ENCODE results near the gene PROCA1.
A peak's percentile ranks its signal among the peaks of the same experiment; 100 is the strongest.

PROCA1 gene

DNA sequence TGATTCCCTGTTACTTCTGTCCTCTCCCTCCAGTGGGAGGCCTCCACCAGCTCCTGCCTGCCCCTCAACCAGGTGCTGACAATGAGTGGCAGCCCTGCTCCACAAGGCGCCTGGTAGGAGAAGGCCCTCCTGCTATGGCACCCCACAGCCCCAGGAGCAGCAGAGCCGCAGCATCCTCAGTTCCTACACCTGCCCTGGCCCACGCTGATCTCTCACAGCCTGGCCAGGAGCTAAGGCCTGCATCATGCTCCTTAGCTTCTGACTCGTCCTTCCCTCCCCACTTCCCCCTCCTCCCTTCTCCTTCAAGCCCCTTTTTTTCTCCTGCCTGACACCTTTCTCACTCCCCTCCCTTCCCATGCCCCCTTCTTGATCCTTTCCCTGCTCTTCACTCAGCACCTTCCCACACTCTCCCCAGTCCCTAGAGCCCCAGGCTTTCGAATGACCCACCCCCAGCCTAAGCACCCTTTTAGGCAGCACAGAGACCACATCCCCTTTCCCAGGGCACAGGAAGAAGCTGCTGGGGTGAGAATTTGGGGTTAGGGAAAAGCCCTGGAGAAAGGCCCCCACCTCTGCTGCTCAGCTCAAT, 6.5 kb downstream of the PROCA1 start:
- H3K27me3 ChIP-seq (ENCODE audit: insufficient read depth, low read depth, severe bottlenecking) = no peaks in the 10 kb centered on the region
- TF ChIP-seq, protein P1, sequence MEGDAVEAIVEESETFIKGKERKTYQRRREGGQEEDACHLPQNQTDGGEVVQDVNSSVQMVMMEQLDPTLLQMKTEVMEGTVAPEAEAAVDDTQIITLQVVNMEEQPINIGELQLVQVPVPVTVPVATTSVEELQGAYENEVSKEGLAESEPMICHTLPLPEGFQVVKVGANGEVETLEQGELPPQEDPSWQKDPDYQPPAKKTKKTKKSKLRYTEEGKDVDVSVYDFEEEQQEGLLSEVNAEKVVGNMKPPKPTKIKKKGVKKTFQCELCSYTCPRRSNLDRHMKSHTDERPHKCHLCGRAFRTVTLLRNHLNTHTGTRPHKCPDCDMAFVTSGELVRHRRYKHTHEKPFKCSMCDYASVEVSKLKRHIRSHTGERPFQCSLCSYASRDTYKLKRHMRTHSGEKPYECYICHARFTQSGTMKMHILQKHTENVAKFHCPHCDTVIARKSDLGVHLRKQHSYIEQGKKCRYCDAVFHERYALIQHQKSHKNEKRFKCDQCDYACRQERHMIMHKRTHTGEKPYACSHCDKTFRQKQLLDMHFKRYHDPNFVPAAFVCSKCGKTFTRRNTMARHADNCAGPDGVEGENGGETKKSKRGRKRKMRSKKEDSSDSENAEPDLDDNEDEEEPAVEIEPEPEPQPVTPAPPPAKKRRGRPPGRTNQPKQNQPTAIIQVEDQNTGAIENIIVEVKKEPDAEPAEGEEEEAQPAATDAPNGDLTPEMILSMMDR (IDR thresholded peaks at IDR 0.05; ENCODE audit: low read depth, low read length) = no peak
- DNase-seq = no peak
- no peak overlapping the region for H3K4me3 ChIP-seq (ENCODE audit: low read depth, low read length)
- H3K36me3 ChIP-seq = peaks cover 68% of the 10 kb centered on the region
- peak overlapping the region; percentile 78 for H3K27ac ChIP-seq
- no peaks in the 10 kb centered on the region for H3K9me3 ChIP-seq (ENCODE audit: severe bottlenecking)

DNA sequence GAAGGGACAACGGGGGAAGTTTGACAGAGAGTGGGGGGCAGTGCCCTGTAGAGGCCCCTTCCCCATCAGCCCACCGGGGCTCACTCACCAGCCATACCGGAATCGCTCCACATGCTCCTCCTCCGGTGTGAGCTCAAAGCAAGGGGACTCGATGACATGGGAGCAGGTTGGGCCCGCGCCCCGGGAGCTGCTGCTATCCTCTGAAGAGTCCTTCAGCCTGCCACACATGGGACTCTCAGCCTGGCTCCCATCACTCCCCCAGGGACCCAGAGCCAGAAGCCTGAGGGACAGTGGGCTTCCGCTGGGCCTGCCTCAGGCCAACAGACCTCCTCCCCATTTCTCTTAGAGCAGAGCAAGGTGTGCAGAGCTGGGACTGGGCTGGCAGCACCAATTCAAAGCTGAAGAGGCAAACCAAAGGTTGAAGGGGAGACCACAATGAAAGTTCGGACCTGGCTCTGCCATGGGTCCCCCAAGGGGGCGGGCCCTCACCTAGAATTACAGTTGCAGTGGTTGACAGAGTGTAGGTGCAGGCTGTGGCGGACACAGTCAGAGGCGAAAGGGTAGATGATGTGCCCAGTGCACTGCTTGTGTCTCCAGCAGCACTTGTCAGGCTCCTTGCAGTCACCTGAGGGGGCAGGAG, 7.3 kb downstream of the PROCA1 start:
- Histone ChIP-seq H3K27me3 (ENCODE audit: insufficient read depth, low read depth, severe bottlenecking) (no peaks in the 10 kb centered on the region), H3K4me3 (ENCODE audit: low read depth, low read length) (no peak overlapping the region), H3K36me3 (peaks cover 76% of the 10 kb centered on the region), H3K27ac (peak overlapping the region; percentile 78), H3K9me3 (ENCODE audit: severe bottlenecking) (no peaks in the 10 kb centered on the region)
- TF ChIP-seq, protein P1 (IDR thresholded peaks at IDR 0.05; ENCODE audit: low read depth, low read length) = no peak
- no peak for DNase-seq

DNA sequence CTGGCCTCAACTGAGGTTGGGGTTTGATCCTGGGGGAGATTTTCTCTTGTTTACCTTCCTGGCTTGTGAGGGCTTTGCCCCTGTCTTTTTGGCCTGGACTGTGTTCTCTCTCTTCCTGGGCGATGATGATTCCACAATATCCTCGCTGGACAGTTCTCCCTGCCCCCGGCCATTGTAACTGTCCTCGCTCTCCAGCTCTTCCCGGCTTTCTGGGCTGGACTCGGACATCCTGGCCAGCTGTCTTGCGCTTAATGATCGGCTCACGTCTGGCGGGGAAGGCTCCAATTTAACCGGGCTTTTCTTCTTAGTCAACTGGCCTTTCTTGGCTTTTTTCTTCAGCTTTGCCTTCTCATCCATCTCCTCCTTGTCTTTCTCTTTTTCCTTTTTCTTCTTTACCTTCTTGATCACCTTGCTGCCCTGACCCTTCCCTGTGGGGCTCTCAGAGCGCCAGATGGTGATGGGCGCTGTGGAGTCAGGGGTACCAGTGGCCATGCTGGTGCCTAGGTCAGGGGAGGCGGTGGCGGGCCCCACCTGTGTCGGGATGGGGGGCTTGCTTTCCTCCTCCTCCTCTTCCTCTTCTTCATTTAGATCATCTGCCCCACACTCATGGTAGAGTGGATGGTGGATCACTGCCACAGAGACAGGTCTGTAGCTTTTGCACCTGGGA, 8.0 kb downstream of the PROCA1 start:
- Histone ChIP-seq H3K27ac (peak overlapping the region; percentile 78), H3K36me3 (peaks cover 83% of the 10 kb centered on the region), H3K27me3 (ENCODE audit: insufficient read depth, low read depth, severe bottlenecking) (no peaks in the 10 kb centered on the region), H3K4me3 (ENCODE audit: low read depth, low read length) (no peak overlapping the region), H3K9me3 (ENCODE audit: severe bottlenecking) (no peaks in the 10 kb centered on the region)
- peak; percentile 59 for DNase-seq
- TF ChIP-seq, protein P1 (IDR thresholded peaks at IDR 0.05; ENCODE audit: low read depth, low read length) = no peak

DNA sequence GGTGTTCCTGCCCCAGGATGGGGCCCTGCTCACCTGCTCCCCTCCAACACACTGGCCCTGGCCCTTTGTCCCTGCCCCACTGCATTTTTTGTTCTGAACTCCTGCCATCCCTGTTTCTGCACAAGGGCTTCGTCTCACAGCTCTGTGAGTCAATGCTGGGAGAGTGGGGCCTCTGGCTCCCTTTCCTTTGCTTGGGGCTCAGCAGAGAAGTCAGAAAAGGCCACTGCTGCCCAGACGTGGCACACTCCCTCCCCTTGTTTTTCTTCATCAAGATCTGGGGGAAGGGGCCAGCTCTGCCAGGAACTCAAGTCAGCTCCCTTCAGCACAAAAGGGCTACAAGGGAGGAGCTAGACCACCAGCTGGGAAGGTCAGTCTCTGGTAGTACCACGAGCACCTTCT, 8.9 kb downstream of the PROCA1 start:
- no peaks in the 10 kb centered on the region for H3K9me3 ChIP-seq (ENCODE audit: severe bottlenecking)
- TF ChIP-seq, protein P1 (IDR thresholded peaks at IDR 0.05; ENCODE audit: low read depth, low read length) = no peak
- no peaks in the 10 kb centered on the region for H3K27me3 ChIP-seq (ENCODE audit: insufficient read depth, low read depth, severe bottlenecking)
- no peak for DNase-seq
- peak overlapping the region; percentile 78 for H3K27ac ChIP-seq
- H3K36me3 ChIP-seq = peaks cover 92% of the 10 kb centered on the region
- no peak overlapping the region for H3K4me3 ChIP-seq (ENCODE audit: low read depth, low read length)

DNA sequence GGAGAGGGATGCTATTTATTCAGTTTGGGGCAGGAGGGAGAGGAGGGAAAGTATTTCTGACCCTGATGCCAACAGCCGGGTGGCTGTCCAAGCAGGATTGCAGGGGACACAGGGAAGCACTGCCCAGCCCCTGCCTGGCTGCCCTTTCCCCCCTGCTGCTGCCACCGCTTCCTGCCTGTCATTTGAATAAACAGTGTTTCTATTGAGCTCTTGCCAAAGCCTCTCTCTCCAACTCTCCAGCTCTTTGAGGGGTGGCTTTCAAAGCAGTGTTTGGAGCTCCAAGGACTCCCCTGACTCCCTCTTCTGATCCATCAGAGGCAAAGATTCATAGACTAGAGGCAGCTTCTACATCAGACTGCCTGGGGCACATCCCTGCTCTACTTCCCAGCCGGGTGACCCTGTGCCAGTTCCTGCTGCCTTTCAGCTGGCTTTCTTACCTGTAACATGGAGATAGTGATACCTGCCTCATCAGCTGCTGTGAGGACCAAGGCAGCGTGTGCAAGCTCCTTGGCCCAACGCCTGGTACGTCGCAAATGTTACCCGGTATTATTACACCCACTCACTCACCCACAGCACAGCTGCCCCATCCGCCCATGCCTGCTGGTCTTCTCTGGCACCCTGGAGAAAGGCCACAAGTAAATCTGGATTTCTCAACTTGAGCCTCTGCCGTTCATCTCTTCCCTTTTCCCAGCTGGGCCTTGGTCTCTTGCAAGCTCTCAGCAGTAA, 9.5 kb downstream of the PROCA1 start:
- no peak for DNase-seq
- H3K9me3 ChIP-seq (ENCODE audit: severe bottlenecking) = no peaks in the 10 kb centered on the region
- H3K27ac ChIP-seq = peak overlapping the region; percentile 78
- peaks cover 93% of the 10 kb centered on the region for H3K36me3 ChIP-seq
- no peak overlapping the region for H3K4me3 ChIP-seq (ENCODE audit: low read depth, low read length)
- no peaks in the 10 kb centered on the region for H3K27me3 ChIP-seq (ENCODE audit: insufficient read depth, low read depth, severe bottlenecking)
- TF ChIP-seq, protein P1 (IDR thresholded peaks at IDR 0.05; ENCODE audit: low read depth, low read length) = no peak

All from WERI-Rb-1 (cell line).